ENCODE data around the gene TUBB3. TPM values are rescaled to one million over a fixed set of nuclear protein-coding genes. Genes with fewer than 3 reads are reported as not detected.

TUBB3 gene
- total and polyA plus RNA-seq, 9 of the 15 experiments (the other 6 are each of a cell fraction or from before 2014, with no cell fraction given) = 0.18 to 12.5 (median 5.0) TPM

GRCh38 chr16:89972244-89973234, 49.4 kb downstream of the TUBB3 start (continued):
- TF ChIP-seq RBM25 (IDR thresholded peaks at IDR 0.05; ENCODE audit: low read depth, low read length, severe bottlenecking) = peak; percentile 73
- TF ChIP-seq ZNF408 (CRISPR knock-in tag; IDR thresholded peaks at IDR 0.05; ENCODE audit: low read depth) = no peak
- peak; percentile 13; the same call in 1 of the 2 replicates for TF ChIP-seq PHB (CRISPR knock-in tag; IDR thresholded peaks at IDR 0.05)
- peak; percentile 49; the same call in 1 of the 2 replicates for TF ChIP-seq JUN (IDR thresholded peaks at IDR 0.05; ENCODE audit: borderline replicate concordance, low read depth, low read length)
- TF ChIP-seq JUN (CRISPR knock-in tag; IDR thresholded peaks at IDR 0.05; ENCODE audit: borderline replicate concordance) = 0 out of 2 replicates have a peak, but pooled peaks have one; percentile 43
- TF ChIP-seq ZNF76 (CRISPR knock-in tag; IDR thresholded peaks at IDR 0.05; ENCODE audit: borderline replicate concordance) = 0 out of 2 replicates have a peak, but pooled peaks have one; percentile 2
- peak in 1 of 2 experiments; percentile 19; a peak in 1 of 3 replicates for TF ChIP-seq CBX3 (IDR thresholded peaks at IDR 0.05; ENCODE audit: borderline replicate concordance in 1 of 2, low read length in 2 of 2)
- TF ChIP-seq CREB1 (IDR thresholded peaks at IDR 0.05) = peak; percentile 98
- TF ChIP-seq CREB1 (CRISPR knock-in tag; IDR thresholded peaks at IDR 0.05) = peak; percentile 99
- TF ChIP-seq VEZF1 (CRISPR knock-in tag; IDR thresholded peaks at IDR 0.05) = peak; percentile 84
- TF ChIP-seq SRSF3 (IDR thresholded peaks at IDR 0.05; ENCODE audit: insufficient read depth, low read length) = no peak
- TF ChIP-seq ZNF165 (CRISPR knock-in tag; IDR thresholded peaks at IDR 0.05; ENCODE audit: borderline replicate concordance) = no peak
- TF ChIP-seq GTF2F1 (IDR thresholded peaks at IDR 0.05; ENCODE audit: low read depth, low read length) = 0 out of 2 replicates have a peak, but pooled peaks have one; percentile 11
- TF ChIP-seq SRSF7 (optimal IDR thresholded peaks at IDR 0.05; ENCODE audit: low read depth, low read length) = no peak
- no peak for TF ChIP-seq SFPQ (IDR thresholded peaks at IDR 0.05; ENCODE audit: low read depth, low read length)
- no peak for TF ChIP-seq MYNN (IDR thresholded peaks at IDR 0.05)
- TF ChIP-seq MYNN (CRISPR knock-in tag; IDR thresholded peaks at IDR 0.05) = no peak
- TF ChIP-seq NFATC3 (IDR thresholded peaks at IDR 0.05) = peak; percentile 99
- TF ChIP-seq ZNF311 (CRISPR knock-in tag; IDR thresholded peaks at IDR 0.05) = no peak
- TF ChIP-seq SIN3A (IDR thresholded peaks at IDR 0.05; ENCODE audit: borderline replicate concordance in 2 of 2, control insufficient read depth in 1 of 2, low read depth in 2 of 2, low read length in 2 of 2) = peak; percentile 92 to 94; a peak in 3 of 4 replicates
- TF ChIP-seq CEBPG (CRISPR knock-in tag; IDR thresholded peaks at IDR 0.05) = no peak
- TF ChIP-seq CEBPG (tag; conservative IDR thresholded peaks at IDR 0.05 in 1 of 2, IDR thresholded peaks at IDR 0.05 in 1 of 2) = no peak
- TF ChIP-seq ZNF280B (CRISPR knock-in tag; IDR thresholded peaks at IDR 0.05) = no peak

Data from K562 (cell line).